ENCODE measurements around the gene NTRK2.

DNA sequence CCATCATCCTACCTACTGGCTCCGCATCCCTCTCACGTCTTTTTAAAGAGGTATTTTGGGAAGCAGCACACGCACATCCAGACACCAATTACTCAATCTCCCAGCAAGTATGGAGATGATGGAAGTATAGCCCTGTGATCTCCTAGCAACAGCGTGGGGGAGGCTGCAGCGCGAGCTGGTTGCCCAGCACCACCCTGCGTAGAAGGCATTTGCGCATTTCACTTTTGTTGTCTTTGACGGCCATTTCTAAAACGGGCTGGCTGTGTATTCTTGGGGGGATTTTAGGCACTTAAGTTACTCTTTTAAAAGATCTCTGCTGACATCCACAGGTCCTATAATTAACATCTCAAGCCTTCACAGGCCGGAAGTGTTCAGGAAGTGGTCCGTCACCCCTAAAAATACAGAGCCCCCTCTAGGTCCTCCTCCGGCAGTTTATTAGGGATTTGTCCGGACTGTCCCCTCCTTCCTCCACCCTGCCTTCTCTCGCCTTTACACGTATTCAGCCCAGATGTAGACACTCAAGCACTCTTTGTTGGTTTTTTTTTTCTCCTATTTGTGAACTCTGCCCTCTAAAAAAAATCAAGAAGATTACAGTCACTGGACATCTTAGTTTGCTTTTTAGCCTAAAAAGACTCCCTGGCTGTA lies 371.4 kb downstream of the NTRK2 start:
- TF ChIP-seq EZH2 (IDR thresholded peaks at IDR 0.05) (no peak), ZFX (IDR thresholded peaks at IDR 0.05) (no peak), JUND (IDR thresholded peaks at IDR 0.05) (no peak), YY1 (IDR thresholded peaks at IDR 0.05; ENCODE audit: extremely low read depth, insufficient replicate concordance, low read depth, low read length) (no peak), TCF7L2 (IDR thresholded peaks at IDR 0.05; ENCODE audit: borderline replicate concordance, extremely low read depth, insufficient read depth, insufficient read length) (no peak)
- TF ChIP-seq, protein P1, sequence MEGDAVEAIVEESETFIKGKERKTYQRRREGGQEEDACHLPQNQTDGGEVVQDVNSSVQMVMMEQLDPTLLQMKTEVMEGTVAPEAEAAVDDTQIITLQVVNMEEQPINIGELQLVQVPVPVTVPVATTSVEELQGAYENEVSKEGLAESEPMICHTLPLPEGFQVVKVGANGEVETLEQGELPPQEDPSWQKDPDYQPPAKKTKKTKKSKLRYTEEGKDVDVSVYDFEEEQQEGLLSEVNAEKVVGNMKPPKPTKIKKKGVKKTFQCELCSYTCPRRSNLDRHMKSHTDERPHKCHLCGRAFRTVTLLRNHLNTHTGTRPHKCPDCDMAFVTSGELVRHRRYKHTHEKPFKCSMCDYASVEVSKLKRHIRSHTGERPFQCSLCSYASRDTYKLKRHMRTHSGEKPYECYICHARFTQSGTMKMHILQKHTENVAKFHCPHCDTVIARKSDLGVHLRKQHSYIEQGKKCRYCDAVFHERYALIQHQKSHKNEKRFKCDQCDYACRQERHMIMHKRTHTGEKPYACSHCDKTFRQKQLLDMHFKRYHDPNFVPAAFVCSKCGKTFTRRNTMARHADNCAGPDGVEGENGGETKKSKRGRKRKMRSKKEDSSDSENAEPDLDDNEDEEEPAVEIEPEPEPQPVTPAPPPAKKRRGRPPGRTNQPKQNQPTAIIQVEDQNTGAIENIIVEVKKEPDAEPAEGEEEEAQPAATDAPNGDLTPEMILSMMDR (IDR thresholded peaks at IDR 0.05 in 2 of 3, conservative IDR thresholded peaks at IDR 0.05 in 1 of 3; ENCODE audit: borderline replicate concordance in 1 of 3, insufficient read depth in 1 of 3, low read depth in 2 of 3, low read length in 2 of 3): no peak
- TF ChIP-seq, protein P2, sequence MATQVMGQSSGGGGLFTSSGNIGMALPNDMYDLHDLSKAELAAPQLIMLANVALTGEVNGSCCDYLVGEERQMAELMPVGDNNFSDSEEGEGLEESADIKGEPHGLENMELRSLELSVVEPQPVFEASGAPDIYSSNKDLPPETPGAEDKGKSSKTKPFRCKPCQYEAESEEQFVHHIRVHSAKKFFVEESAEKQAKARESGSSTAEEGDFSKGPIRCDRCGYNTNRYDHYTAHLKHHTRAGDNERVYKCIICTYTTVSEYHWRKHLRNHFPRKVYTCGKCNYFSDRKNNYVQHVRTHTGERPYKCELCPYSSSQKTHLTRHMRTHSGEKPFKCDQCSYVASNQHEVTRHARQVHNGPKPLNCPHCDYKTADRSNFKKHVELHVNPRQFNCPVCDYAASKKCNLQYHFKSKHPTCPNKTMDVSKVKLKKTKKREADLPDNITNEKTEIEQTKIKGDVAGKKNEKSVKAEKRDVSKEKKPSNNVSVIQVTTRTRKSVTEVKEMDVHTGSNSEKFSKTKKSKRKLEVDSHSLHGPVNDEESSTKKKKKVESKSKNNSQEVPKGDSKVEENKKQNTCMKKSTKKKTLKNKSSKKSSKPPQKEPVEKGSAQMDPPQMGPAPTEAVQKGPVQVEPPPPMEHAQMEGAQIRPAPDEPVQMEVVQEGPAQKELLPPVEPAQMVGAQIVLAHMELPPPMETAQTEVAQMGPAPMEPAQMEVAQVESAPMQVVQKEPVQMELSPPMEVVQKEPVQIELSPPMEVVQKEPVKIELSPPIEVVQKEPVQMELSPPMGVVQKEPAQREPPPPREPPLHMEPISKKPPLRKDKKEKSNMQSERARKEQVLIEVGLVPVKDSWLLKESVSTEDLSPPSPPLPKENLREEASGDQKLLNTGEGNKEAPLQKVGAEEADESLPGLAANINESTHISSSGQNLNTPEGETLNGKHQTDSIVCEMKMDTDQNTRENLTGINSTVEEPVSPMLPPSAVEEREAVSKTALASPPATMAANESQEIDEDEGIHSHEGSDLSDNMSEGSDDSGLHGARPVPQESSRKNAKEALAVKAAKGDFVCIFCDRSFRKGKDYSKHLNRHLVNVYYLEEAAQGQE (IDR thresholded peaks at IDR 0.05; ENCODE audit: low read depth): no peak

Data from HCT116 (cell line).